Stimulated activated CD8-positive, alpha-beta memory T cell treated with anti-CD3 and anti-CD28 coated beads, Interleukin-12 subunit alpha, Interleukin-12 subunit beta, amount 100 ng/mL, for 4 hours (primary cell): ENCODE measurements around the gene SERPIND1.
A peak's percentile ranks its signal among the peaks of the same experiment; 100 is the strongest.

Experiments
- DNase-seq: peaks from one replicate; pipeline ENCODE4 v3.0.0-alpha.2; 2020; ENCODE audit warnings: low read depth

Gene SERPIND1

DNA sequence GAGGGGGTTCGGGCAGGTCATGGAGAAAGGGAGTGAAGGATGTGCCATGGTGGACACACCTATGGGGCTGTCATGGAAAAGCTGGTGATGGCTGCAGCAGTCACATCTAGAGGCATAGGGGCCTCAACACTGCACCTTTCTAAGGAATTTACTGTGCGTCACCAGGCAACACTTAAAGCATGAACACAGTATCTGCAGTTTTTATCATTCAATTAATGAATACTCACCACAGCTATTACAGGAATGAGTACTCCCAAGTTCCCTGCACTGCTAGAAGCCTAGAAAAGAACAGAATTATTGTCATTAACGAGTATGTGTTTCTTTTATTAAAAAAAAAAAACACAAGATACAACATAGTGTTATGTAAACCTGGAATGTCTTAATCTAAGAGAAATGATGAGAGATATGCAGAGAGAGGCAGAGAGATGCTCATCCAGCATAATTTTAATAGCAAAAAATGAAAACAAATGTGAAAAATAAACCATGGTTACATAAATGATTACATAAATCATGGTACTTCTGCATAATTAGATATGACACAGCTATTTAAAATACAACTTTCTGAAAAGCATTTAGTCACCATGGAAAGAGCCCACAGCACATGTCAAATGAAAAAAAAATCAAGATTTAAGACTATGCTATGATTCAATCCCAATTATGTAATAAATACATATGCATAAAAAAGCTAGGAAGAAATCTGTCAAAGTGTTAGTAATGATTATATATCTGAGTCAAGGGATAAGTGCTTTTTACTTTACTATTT lies 19.2 kb downstream of the SERPIND1 start:
- no peak for DNase-seq

DNA sequence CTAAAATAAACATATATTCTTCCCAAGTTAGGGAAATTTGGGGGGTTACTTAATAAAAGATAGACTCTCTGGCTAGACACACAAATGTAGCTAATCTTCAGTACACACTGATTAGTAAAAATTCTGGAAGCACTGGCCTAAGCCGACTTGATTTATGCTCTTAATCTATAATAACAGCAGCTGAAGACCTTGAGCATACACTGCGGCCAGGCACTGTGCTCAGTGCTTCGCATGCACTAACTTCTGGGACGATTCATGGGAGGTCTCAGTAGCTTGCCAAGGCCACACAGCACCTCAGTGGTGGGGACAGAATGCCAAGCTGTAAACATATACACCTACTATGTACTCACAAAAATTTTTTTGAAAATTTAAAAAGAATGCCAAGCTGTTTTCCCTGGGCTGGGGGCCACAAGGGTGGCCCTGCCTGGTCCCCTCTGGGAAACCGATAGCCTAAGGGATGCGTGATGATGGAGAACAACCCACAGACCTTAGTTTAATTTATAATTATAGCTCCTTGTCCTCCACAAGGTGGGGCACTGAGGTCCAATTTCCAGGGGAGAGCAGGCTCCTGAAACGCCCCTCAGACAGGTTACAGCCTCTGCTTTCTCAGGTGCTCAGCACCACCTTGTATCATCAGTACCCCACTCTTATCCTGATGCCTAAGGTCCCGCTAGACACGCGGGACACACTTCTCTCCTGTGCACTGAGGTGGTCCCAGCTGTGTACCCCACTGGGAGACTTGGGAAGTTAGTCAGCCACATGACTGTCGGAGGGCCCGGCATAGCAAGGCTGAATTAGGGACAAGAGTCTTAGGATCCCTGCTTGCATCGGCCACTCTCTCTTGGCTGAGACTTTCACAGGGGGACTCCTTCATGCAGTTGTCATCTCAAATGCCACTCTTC lies 20.1 kb downstream of the SERPIND1 start:
- DNase-seq = no peak

DNA sequence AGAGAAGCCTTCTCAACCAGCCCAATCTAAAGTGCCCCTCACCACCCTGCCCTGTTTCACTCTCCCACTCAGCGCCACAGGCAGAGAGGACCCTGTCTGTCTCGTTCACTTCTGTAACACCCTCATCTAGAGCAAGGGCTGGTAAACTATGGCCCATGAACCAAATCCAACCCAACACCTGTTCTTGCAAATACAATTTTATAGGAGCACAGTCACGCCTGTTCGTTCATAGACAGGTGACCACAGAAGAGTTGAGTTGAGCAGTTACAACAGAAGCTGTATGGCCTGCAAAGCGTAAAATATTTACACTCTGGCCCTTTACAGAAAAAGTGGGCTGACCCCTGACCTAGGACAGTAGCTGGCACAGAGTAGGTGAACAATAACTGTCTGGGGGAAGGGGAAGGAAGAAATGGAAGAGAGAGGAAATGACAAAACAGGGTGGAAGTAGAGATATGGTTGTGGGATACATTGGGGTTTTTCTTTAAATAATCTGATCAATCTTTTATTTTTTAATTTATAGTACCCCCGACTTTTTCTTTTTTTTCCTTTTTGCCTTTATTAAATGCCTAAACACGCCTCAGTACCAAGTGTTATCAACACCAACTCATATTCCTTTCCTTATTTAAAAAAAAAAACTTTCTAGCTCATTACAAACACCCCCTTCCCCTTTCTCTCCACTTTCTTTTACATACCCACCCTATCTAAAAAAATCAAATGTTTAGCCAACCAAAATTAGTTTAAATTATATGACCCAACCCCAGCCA lies 20.9 kb downstream of the SERPIND1 start:
- DNase-seq = no peak

DNA sequence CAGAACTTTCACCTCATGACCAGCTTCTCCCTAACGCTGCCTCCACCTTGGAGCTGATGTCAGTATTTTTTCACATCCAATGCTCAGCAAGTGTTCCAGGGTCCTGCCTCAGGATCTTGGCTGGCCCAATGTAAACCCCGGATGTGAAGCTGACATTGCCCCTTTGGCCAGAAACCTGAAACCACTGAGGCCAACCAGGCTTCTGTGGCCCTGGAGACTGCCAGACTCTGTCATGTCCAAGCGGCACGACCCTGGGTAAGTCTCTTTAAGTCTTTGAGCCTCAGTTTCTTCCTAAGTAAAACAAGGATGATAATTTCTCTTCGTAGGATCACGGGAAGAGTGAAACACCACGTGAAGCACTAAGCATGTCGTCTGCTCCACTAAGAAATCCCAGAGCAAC lies 22.8 kb downstream of the SERPIND1 start:
- DNase-seq = no peak

DNA sequence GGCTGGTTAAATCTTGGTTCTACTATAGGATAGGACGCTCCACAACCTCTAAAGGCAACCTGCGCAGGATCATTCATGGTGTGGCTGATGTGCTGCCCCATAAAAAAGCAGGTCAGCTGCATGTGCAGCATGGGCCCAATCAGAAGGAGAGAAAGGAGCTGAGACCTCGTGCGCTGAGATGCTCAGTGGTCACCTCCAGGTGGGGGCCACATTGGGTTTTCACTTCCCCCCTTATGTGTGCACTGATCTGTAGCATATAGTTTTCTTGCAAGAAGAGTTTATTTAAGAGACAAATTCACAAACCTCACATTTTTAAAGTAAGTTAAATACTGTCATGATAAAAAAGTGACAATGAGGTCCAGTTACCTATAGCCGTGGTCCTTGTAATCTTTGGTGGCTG lies 24.3 kb downstream of the SERPIND1 start:
- no peak for DNase-seq

DNA sequence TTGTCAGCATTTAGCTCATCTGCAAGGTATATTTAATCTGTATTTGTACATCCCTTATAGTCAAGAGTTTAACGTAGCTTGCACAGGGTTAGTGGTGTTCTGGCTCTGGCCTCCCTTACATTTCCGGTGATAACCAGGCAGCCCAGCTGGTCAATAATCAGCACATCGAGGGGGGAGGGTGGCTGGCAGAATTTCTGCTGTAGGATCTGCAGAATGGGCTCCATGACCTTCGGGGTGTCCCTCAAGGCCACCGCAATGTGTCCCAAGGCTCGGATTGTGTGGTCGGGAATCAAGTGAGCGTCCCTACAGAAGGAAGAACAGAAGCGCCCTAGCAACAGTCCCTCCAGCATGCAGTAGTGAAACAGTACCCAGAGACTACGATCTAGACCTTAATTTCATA lies 25.1 kb downstream of the SERPIND1 start:
- no peak for DNase-seq

DNA sequence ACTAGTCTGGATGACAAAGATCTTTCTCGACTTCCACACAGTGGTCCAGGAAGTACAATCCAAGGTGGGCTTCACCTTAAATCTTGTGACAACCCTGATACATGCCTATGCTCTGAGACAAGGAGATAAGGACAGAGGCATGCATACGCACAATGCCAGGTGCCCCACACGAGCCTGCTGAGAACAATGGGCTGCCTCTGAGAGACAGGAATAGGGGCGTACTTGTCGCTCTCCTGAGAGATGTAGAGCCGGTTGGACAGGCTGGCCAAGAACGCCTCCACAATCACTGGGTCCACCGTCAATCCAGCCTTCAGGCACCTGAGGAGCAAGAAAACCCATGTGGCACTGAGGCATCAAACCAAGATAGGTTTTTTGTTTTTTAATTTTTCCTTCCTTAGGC lies 25.5 kb downstream of the SERPIND1 start:
- DNase-seq = no peak

DNA sequence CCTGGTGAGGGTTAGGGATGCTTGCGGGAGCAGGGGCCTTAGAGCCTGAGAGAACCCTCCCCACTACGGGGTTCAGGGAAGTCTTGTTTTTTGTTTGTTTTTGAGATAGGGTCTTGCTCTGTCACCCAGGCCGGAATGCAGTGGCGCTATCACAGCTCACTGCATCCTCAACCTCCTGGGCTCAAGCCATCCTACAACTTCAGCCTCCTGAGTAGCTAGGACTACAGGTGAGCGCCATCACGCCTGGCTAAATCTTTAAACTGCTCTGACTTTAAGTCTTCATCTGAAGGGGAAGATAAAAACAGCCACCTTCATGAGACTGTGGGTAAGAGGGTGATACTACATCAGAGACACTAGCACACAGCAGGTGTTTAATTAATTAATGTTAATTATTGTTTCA lies 28.5 kb downstream of the SERPIND1 start:
- no peak for DNase-seq

DNA sequence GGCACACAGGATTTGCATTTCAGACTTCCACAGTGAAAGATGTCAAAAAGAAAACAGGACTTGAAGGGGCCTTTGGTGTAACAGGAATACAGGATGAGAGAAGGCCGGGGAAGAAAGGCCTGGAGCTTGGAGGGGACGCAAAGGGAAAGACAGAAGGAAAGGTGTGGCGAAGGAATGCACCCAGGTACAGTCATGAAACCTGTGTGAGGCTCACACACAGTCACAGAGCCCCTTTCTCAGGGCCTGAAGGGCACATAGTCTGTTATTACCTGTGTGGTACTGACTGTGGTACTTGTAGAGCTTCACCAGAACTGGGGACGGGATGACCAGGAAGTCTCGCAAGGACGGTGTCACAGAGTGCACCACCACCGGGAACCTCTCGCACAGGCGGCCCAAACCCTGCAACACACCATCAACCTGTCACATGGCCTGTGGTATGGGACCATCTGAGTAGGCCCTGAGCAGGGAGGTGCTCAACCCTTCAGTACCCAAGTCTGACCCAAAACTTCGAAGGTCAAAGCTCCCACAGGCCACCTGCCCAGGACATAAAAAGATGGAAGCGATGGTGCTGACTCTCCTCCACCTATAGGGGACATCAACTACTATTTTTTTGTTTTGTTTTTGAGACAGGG lies 29.1 kb downstream of the SERPIND1 start:
- no peak for DNase-seq

DNA sequence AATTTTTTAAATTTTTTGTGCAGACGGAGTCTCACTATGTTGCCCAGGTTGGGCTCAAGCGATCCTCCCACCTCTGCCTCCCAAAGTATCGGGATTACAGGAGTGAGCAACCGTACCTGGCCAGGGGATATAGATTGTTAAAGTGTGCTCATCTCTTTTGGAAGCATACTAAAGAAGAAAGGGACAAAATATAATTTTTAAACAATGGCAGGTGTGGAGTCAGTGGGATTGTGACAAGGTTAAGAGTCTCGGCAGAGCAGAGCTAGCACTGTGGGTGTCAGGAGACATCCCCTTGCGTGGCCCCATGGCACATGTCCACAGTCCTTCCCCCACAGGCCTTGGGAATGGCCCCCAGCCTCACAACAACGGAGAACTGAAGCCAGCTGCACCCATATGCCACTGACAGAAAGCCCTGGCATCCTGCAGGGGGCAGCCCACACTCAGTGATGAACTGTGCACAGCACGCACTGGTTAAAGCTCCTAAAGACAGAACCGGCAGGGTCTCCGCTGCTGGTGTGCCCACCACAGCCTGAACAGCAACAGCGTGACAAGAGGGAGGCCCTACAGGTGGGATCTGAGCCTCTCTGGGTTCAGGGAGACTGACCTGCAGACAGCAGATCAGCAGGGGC lies 29.9 kb downstream of the SERPIND1 start:
- no peak for DNase-seq

DNA sequence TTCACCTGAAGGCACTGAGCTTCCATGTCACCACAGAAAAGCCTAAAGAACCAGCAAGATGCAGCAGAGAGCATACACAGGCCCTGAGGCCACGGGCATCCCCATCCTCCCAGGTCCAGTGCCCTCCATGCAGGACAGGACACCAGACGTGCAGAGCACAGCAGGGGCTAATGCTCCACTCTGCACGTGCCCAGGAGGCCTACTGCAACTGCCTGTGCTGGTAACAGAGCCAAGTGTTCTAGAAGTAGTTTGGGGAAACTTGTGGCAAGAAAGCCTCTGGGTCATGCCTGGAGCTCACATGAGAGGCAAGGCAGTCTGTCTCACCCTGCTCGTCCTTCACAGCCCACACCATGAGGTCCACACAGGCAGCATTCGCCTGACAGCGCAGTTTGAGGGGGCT lies 30.7 kb downstream of the SERPIND1 start:
- no peak for DNase-seq

DNA sequence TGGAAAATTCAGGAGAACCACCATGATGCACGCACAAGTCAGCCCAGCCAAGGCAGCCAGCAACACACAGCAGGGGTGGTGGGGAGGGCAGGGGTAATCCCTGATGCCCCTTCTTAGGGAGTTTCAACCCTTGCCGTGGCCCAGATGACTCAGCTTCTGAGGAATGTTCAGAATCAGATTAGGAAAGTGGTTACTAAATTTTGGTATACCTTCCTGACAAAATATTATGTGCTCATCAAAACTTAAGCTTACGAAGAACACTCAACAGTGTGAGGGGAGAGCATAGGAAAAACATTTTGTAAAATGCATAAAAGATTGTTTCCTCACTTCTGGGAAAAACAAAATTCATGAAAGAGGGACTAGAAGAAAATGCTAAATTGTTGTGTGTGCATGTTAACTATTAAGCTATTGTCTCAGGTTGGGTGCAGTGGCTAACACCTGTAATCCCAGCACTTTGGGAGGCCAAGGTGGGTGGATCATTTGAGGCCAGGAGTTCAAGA lies 32.1 kb downstream of the SERPIND1 start:
- no peak for DNase-seq

DNA sequence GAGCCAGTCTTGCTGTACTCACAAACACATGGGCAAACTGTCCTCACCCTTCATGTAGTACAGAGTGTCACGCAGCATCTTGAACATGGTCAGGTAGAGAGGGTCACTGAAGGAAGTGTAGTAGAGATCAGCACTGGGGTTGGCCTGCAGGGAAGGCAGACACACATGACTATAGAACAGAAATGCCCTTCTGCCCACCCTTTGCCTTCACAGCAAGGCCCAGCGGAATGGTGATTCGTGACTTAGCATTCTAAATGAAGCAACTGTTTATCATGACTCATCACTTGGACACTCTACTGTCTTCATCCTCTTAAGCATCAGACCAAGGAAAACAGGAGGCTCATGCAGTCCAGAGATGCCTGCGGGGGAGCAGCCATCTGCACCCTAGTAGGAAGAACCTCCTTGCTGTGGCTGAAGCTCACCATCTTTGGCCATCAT lies 33.4 kb downstream of the SERPIND1 start:
- DNase-seq = no peak

DNA sequence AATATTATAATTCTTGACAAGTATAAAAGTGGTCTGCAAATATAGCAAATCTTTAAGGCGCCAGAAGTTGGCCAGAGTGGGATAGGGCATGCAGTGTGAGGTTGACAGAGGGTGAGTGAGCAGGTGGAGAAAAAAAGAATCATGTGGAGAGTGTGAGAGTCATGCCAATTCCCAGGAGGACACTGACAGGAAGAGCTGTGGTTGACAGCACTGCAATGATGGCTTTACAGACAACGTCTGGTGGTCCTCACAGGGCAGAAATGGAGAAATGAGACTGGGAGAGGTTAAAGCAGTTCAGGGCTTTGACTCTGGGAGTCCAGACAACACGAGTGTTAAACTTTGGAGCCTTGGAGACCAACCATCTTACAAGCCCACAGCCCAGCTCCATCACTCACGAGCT lies 34.9 kb downstream of the SERPIND1 start:
- DNase-seq = no peak

DNA sequence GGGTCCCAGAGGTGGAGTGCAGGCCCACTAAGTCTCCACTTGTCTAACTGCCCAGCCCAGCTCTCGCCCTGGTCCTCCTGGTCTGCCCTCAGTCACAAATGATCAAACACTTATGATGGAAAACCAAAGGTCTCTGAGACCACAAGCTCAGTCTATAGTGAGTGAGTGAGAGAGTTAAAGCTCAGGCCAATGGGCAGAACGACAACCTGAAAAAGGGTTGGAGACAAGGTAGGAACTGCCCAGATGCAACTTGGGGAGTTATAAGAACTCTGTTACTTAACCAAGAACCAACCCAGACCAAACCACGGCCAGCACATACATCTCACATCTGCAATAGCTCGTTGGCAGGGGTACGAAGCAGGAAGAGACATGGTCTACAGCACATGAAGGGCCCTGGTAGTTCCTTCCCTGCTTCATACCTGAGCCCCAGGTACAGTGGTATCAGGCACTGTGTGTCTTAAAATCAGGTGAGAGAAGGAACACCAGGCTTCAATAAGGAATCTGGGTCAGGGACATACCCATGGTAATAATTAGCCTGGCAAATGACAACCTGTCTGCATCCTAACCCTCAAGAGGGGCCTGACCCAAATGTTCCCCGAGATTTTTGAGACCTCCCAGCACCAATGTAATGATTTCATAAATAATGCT lies 35.7 kb downstream of the SERPIND1 start:
- no peak for DNase-seq

DNA sequence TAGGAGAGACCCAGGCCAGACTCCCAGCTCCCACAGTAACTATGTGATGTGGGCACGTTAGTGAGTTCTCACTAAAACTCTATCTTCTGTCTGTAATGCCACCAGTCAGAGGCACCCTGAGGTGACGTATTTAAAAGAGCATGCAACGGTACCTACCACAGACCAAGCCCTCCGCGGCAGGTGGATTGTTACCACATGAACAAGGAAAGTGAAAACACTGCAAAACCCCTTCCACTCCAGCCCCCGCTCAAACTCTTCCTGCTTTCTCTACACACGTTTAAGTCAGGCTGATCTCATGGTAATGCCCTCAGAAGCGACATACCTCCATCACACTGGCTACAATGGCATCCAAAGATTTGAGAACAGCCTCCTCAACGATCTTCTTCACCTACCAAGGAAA lies 36.7 kb downstream of the SERPIND1 start:
- peak; percentile 4 for DNase-seq

DNA sequence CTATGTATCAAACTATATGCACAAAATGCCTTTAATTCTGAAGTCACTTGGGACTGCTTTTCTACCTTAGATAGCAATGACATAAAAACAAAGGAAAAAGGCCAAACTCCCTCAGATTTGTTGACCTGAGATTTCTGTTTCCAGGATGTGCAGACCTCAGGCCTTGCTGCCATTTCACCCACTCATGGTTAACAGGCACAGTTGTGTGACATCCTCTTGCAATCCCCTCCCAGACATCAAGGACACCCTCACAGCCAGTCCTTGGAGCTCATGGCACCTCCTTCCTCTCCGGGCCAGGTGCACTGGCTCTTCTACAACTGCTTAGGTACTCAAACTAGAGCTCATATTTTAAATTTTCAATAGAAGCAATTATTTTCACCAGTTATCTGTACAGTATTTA lies 37.3 kb downstream of the SERPIND1 start:
- no peak for DNase-seq

DNA sequence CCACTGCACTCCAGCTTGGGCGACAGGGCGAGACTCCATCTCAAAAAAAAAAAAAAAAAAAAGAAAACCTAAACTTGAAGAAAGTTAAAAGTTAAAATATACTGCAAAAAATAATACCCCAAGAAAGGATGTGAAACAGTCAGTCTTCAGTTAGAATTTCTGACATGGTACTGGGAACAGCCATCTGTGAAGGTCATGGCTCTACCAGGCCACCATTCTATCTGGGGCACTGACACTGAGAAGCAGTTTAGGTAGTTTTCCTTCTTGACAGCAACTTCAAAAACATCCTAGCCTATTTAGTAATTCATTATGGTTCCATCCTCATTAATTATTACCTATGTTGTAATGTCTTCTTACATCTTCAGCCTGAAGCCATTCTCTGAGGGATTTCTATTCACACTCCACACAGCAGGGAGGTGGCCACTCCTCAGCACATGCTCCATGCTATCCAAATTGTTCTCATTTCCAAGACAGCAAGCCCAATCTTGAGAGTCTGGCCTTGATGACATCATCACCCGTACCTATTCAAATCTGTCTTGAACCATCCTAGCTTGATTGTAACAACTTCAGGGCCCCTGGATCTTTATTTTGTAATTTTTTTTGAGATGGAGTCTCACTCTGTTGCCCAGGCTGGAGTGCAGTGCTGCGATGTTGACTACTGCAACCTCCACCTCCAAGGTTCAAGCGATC lies 38.2 kb downstream of the SERPIND1 start:
- no peak for DNase-seq

DNA sequence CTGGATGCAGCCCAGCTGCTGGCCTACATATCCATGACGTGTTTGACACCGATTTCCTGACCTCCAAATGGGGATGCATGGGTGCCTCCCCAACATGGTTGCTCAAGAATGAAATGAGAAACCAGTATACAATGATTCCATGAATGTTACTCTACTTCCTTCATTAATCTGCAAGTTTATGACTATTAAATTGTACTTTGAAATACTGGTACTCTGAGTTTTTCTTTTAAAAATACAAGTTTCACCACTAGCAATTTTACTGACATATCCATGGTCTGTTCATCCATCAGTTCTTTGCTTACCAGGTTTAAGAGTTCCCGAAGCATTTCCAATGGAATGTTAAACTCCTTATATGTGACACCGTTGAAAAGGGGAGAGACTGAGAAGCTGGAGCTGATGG lies 39.1 kb downstream of the SERPIND1 start:
- no peak for DNase-seq

DNA sequence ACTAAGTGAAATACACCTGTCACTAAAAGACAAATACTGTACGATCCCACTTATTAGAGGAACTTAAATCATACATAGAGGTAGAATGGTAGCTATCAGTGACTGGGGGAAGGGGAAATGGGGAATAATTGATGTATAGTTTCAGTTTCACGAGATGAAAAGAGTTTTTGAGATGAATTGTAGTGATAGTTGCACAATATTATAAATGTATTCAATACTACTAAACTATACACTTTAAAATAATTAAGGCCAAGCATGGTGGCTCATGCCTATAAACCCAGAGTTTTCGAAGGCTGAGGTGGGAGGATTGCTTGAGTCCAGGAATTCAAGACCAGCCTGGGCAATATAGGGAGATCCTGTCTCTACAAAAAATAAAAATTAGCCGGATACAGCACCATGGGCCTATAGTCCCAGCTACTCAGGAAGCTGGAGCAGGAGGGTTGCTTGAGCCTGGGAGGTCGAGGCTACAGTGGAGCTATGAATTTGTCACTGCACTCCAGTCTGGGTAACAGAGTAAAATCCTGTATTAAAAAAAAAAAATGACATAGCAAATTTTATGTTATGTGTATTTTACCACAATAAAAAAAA lies 40.4 kb downstream of the SERPIND1 start:
- DNase-seq = no peak
